ENCODE data around the gene SLC16A2. TPM values are rescaled to one million over a fixed set of nuclear protein-coding genes. Genes with fewer than 3 reads are reported as not detected.

Gene SLC16A2
- total RNA-seq (2014; rRNA removed; shearing (Covaris generic)) = 10.5 and 13.5 TPM in 2 replicates

DNA sequence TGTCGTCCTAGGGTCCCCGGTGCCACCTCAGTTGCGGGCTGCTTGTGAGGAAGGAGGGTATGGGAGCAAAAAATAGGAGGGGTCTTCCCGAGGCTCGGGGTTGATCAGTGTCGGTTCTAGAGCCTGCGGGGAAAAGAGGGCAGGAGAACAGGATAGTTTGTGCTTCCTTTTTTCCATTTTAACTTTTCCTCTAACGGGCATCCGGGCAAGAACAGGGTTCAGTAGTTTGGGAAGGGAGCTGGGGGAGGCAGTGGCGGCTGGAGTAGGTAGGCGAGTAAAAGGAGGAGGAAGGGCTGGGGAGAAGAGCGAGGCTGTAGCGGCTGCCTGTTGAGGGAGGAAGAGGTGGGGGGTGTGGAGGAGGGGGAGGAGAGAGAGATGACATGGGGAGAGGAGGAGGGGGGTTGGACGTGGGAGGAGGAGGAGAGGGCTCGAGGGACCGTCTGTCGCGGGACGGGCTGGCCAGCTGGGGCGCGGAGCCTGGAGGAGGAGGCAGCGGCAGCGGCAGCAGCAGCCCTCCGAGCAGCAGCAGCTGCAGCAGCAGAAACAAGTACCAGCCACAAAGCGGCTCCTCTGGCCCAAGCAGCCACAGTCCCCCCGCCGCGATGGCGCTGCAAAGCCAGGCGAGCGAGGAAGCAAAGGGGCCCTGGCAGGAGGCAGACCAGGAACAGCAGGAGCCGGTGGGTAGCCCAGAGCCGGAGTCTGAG, at the start of gene SLC16A2:
Gene SLC16A2 (plus strand): TSS at position 458 of the 704 bp plus-strand sequence. CDS start 145 bp downstream, at position 603.
- DNase-seq (ENCODE audit: low spot score) = peak; percentile 73
- in situ Hi-C loops (cut with HindIII; ENCODE audit: low sequenced_read_pairs) = no loop called here

GRCh38 chrX:74372272-74372671, 49.0 kb upstream of the SLC16A2 start:
- DNase-seq (ENCODE audit: low spot score) = no peak
- in situ Hi-C loops (cut with HindIII; ENCODE audit: low sequenced_read_pairs) = no loop called here

DNA sequence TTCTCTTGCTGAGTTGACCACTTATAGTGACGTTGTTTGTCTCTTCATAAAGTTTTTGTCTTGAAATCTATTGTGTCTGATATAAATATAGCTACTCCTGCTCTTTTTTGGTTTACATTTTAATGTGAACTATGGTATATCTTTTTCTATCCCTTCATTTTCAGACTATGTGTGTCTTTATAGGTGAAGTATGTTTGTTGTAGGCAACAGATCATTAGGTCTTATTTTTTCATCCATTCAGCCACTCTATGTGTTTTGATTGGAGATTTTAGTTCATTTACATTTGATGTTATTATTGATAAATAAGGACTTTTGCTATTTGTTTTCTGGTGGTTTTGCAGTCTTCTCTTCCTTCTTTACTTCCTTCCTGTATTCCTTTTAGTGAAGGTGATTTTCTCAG, 44.0 kb upstream of the SLC16A2 start:
- in situ Hi-C loops (cut with HindIII; ENCODE audit: low sequenced_read_pairs) = no loop called here
- DNase-seq (ENCODE audit: low spot score) = no peak

- peak; percentile 40 for DNase-seq (ENCODE audit: low spot score)
- in situ Hi-C loops (cut with HindIII; ENCODE audit: low sequenced_read_pairs) = no loop called here
Observed at GRCh38 chrX:74382613-74383012, 38.7 kb upstream of the SLC16A2 start.

GRCh38 chrX:74383611-74384010, 37.7 kb upstream of the SLC16A2 start:
- DNase-seq (ENCODE audit: low spot score) = peak; percentile 52
- in situ Hi-C loops (cut with HindIII; ENCODE audit: low sequenced_read_pairs) = no loop called here

GRCh38 chrX:74389016-74389722, 32.1 kb upstream of the SLC16A2 start:
- DNase-seq (ENCODE audit: low spot score) = no peak
- in situ Hi-C loops (cut with HindIII; ENCODE audit: low sequenced_read_pairs) = no loop called here

- in situ Hi-C loops (cut with HindIII; ENCODE audit: low sequenced_read_pairs) = no loop called here
- no peak for DNase-seq (ENCODE audit: low spot score)
Observed at GRCh38 chrX:74395556-74395955, 25.7 kb upstream of the SLC16A2 start.

DNA sequence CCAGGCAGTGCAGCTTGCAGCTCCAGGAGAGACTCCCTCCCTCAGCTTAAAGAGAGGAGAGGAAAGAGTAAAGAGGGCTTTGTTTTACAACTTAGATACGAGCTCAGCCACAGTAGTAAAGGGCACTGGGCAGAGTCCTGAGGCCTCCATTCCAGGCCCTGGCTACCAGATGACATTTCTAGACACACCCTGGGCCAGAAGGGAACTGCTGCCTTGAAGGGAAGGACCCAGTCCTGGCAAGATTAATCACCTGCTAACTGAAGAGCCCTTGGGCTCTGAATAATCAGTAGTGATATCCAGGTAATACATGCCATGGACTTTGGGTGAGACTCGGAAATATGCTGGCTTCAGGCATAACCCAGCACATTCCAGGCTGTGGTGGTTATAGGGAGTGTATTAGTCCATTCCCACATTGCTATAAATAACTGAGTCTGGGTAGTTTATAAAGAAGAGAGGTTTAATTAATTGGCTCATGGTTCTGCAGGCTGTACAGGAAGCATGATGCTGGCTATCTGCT, 15.3 kb upstream of the SLC16A2 start:
- no peak for DNase-seq (ENCODE audit: low spot score)

GRCh38 chrX:74408304-74408703, 13.0 kb upstream of the SLC16A2 start:
- in situ Hi-C loops (cut with HindIII; ENCODE audit: low sequenced_read_pairs) = no loop called here
- no peak for DNase-seq (ENCODE audit: low spot score)

More for the DNA sequence above, 15.3 kb upstream of the SLC16A2 start:
- in situ Hi-C loops (cut with HindIII; ENCODE audit: low sequenced_read_pairs) = no loop called here

- DNase-seq (ENCODE audit: low spot score) = peak; percentile 32
- in situ Hi-C loops (cut with HindIII; ENCODE audit: low sequenced_read_pairs) = no loop called here
Observed at GRCh38 chrX:74419864-74420195, 1.5 kb upstream of the SLC16A2 start.

DNA sequence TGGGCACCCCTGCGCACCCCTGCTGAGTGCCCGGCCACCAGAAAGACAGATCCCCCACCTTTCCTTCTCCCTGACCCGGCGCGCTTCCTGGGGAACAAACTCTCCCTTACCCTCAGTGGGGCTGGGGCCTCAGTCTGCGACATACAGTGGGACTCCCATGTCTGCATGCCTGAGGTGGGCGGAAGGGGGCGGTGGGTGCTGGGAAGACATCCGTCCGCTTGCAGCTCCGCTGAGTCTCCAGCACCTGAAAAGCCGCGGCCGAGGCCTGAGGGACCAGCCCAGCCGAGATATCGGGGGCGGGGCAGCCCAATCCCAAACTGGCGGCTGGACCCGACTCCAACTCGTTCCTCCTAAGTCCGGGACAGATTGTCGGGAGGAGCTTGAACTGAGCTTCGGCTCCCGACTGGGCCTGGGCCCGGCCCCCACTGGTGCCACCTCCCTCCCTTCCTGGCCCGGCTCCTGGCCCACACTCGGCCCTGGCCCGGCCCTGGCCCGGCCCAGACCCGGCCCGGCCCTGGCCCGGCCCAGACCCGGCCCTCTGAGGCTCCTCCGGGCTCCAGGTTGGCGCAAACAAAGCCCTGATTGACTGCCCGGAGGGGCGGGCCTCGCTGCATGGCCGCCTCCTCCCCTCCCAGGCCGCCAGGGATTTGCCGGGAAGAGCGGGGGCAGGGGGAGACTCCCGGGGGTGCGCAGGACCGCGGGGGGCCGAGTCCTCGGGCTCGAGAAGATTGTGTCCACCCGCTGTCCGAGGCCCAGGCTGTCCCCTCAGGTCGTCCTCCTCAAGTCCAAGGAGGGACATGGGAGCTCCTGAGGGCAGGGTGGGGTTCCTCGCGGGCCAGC, 877 bp upstream of the SLC16A2 start:
- in situ Hi-C loops (cut with HindIII; ENCODE audit: low sequenced_read_pairs) = no loop called here
- DNase-seq (ENCODE audit: low spot score) = peak; percentile 78

DNA sequence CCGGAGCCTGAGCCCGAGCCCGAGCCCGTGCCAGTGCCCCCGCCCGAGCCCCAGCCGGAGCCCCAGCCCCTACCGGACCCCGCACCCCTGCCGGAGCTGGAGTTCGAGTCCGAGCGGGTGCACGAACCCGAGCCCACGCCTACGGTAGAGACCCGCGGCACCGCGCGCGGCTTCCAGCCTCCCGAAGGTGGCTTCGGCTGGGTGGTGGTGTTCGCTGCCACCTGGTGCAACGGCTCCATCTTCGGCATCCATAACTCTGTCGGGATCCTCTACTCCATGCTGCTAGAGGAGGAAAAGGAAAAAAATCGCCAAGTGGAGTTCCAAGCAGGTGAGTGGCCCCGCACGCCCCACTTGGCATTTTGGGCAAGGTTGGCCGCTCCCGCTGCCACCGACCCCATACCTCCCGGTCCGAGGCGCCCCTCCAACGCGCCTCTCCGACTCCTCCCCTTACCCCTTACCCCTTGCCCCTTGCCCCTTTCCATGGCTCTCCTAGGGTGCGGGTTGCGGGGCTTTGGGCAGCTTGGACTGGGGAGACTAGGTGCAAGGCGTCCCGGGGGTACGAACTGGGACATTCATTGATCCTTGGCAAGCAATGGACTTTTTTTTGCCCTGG, 553 bp downstream of the SLC16A2 start:
- DNase-seq (ENCODE audit: low spot score) = peak; percentile 17
- in situ Hi-C loops (cut with HindIII; ENCODE audit: low sequenced_read_pairs) = no loop called here

DNA sequence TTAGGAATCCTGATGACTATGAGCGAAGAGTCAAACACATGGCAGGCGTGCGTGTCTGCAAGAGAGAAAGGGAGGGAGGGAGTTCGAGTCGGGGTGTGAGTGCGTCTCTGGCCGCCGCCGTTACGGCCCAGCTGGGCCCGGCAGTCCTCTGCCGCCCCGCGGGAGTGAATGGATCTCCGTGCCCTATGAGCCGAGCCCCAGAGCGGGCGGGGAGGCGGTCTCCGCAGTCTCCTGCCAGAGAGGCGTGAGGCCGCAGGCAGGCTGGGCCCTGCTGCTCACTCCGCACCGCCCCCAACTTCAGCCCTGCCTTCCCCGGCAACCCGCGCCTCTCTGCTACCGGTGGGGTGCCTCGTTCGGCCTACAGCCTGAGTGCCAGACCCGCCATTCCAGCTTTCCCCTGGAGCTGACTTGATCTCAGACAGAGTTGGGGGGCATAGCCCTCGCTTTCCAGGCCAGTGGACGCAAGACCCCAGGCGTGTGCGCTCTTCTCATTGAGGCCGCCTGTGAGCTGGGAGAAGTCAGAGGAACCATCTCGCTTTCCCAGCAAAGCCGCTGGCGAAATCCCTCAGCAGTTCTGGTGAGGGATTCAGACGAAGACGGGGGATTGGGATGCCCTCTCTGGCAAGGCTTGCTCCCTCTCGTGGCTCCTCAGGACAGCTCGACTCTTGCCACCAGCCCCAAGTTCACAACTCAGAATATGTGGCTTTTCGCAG, 1.4 kb downstream of the SLC16A2 start:
- peak; percentile 63 for DNase-seq (ENCODE audit: low spot score)
- in situ Hi-C loops (cut with HindIII; ENCODE audit: low sequenced_read_pairs) = no loop called here

- in situ Hi-C loops (cut with HindIII; ENCODE audit: low sequenced_read_pairs) = no loop called here
- no peak for DNase-seq (ENCODE audit: low spot score)
Observed at GRCh38 chrX:74423289-74423998, 2.2 kb downstream of the SLC16A2 start.

GRCh38 chrX:74426071-74426470, 4.8 kb downstream of the SLC16A2 start:
- in situ Hi-C loops (cut with HindIII; ENCODE audit: low sequenced_read_pairs) = no loop called here
- DNase-seq (ENCODE audit: low spot score) = no peak

GRCh38 chrX:74426615-74427014, 5.3 kb downstream of the SLC16A2 start:
- in situ Hi-C loops (cut with HindIII; ENCODE audit: low sequenced_read_pairs) = no loop called here

GRCh38 chrX:74431797-74432196, 10.5 kb downstream of the SLC16A2 start:
- in situ Hi-C loops (cut with HindIII; ENCODE audit: low sequenced_read_pairs) = no loop called here
- no peak for DNase-seq (ENCODE audit: low spot score)

More at GRCh38 chrX:74426615-74427014, 5.3 kb downstream of the SLC16A2 start:
- no peak for DNase-seq (ENCODE audit: low spot score)

GRCh38 chrX:74434336-74434735, 13.0 kb downstream of the SLC16A2 start:
- in situ Hi-C loops (cut with HindIII; ENCODE audit: low sequenced_read_pairs) = no loop called here

More at GRCh38 chrX:74434336-74434735, 13.0 kb downstream of the SLC16A2 start:
- DNase-seq (ENCODE audit: low spot score) = peak; percentile 62

Measured in G401 (cell line).